Vagina (tissue), 2 donors: Measurements from ENCODE around the gene FHIT. TPM values are rescaled to one million over a fixed set of nuclear protein-coding genes. Genes with fewer than 3 reads are reported as not detected.

Experiments used
- DNase-seq, 2 donors: peaks; one replicate each; pipeline ENCODE4 v3.0.0-alpha.2; 2017; ENCODE audit errors: extremely low spot score in 2 of 2
- H3K27ac ChIP-seq: fragments of 200-600 bp; sonication (generic); one replicate; pipeline ENCODE4 v1.5.1; 2019
- H3K27me3 ChIP-seq: fragments of 200-600 bp; sonication (generic); one replicate; pipeline ENCODE4 v1.5.1; 2019
- H3K36me3 ChIP-seq, 2 donors: fragments of 200-600 bp; sonication (generic); one replicate each; pipeline ENCODE4 v1.5.1; 2017 to 2019
- H3K4me1 ChIP-seq: fragments of 200-600 bp; sonication (generic); one replicate; pipeline ENCODE4 v1.5.1; 2019
- H3K4me3 ChIP-seq, 2 donors: fragments of 200-600 bp; sonication (generic); 1 replicate in 1 of 2; 2 replicates in 1 of 2; pipeline ENCODE4 v1.5.1; 2016 to 2019
- H3K9me3 ChIP-seq: fragments of 200-600 bp; sonication (generic); one replicate; pipeline ENCODE4 v1.5.1; 2019
- POLR2A ChIP-seq, 2 donors: fragments of 450-650 bp; IDR thresholded peaks; one replicate each; pipeline ENCODE4 v1.6.1; 2017; ENCODE audit warnings: antibody characterized with exemption in 2 of 2, mild to moderate bottlenecking in 2 of 2, moderate library complexity in 2 of 2
- POLR2AphosphoS5 ChIP-seq, 2 donors: sonication (generic); formaldehyde crosslinking; IDR thresholded peaks; one replicate each; pipeline ENCODE4 v1.9.0; 2017; ENCODE audit warnings: antibody characterized with exemption in 2 of 2, mild to moderate bottlenecking in 2 of 2, low read depth in 1 of 2; ENCODE audit not compliant: insufficient read depth in 1 of 2
- intact Hi-C: fragments of 100-400 bp; cut with DNase I; formaldehyde crosslinking; loops from one replicate; pipeline ENCODE4 v1.15.1; 2023
- total RNA-seq: library from RNA; depleted of rRNA; stranded (reverse); fragments of >200 nt; gene quantifications from one replicate; pipeline ENCODE4 v1.2.3, GENCODE V29; 2016
- TF ChIP-seq, protein P1 (sequence below), 3 experiments: fragments of 450-650 bp in 2 of 3; fragments of 200-600 bp in 1 of 3; sonication (generic) in 1 of 3; IDR thresholded peaks; one replicate each; pipeline ENCODE4 v1.5.1; 2017 to 2019; ENCODE audit warnings: antibody characterized with exemption in 3 of 3, mild to moderate bottlenecking in 2 of 3, moderate library complexity in 2 of 3

The FHIT gene
- total RNA-seq, 1 donor from 2014 or later = 7.9 TPM

DNA sequence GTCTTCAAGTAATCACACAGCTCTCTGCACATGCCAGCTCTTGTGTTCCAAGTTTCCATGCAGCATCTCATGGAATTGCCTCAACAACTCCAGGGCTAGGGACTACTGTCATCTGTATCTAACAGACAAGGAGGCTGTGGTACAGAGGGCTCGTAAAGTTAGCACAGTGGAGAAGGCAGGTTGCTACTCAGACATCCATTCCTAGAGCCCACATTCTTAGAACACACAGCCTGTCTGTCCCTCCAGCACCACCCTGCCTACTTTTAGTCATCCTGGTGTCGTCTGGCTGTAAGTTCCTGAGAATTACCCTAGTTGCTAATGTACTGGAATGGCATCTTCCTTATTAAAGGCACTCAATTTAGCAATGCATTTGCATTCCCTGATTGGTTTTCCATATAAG, 862.5 kb downstream of the FHIT start:
- Histone ChIP-seq H3K9me3 (no peaks in the 10 kb centered on the region), H3K36me3 (no peaks in the 10 kb centered on the region)
- TF ChIP-seq POLR2A (IDR thresholded peaks at IDR 0.05) = no peak
- no peak for TF ChIP-seq POLR2AphosphoS5 (IDR thresholded peaks at IDR 0.05; ENCODE audit: insufficient read depth in 1 of 2, low read depth in 1 of 2)

GRCh38 chr3:60386306-60386705, 864.9 kb downstream of the FHIT start:
- DNase-seq = no peak
- H3K27me3 ChIP-seq = no peaks in the 10 kb centered on the region
- no peaks in the 10 kb centered on the region for H3K36me3 ChIP-seq
- TF ChIP-seq POLR2AphosphoS5 (IDR thresholded peaks at IDR 0.05; ENCODE audit: insufficient read depth in 1 of 2, low read depth in 1 of 2) (no peak), POLR2A (IDR thresholded peaks at IDR 0.05) (no peak)
- TF ChIP-seq, protein P1, sequence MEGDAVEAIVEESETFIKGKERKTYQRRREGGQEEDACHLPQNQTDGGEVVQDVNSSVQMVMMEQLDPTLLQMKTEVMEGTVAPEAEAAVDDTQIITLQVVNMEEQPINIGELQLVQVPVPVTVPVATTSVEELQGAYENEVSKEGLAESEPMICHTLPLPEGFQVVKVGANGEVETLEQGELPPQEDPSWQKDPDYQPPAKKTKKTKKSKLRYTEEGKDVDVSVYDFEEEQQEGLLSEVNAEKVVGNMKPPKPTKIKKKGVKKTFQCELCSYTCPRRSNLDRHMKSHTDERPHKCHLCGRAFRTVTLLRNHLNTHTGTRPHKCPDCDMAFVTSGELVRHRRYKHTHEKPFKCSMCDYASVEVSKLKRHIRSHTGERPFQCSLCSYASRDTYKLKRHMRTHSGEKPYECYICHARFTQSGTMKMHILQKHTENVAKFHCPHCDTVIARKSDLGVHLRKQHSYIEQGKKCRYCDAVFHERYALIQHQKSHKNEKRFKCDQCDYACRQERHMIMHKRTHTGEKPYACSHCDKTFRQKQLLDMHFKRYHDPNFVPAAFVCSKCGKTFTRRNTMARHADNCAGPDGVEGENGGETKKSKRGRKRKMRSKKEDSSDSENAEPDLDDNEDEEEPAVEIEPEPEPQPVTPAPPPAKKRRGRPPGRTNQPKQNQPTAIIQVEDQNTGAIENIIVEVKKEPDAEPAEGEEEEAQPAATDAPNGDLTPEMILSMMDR (IDR thresholded peaks at IDR 0.05) = no peak
- H3K4me1 ChIP-seq = no peaks in the 10 kb centered on the region
- intact Hi-C loops = no loop called here
- H3K27ac ChIP-seq = no peak overlapping the region
- no peak overlapping the region for H3K4me3 ChIP-seq
- H3K9me3 ChIP-seq = no peaks in the 10 kb centered on the region

More for the DNA sequence above, 862.5 kb downstream of the FHIT start:
- H3K27me3 ChIP-seq = no peaks in the 10 kb centered on the region
- no peaks in the 10 kb centered on the region for H3K4me1 ChIP-seq
- H3K27ac ChIP-seq = no peak overlapping the region
- intact Hi-C loops = no loop called here
- DNase-seq = no peak
- H3K4me3 ChIP-seq = no peak overlapping the region

DNA sequence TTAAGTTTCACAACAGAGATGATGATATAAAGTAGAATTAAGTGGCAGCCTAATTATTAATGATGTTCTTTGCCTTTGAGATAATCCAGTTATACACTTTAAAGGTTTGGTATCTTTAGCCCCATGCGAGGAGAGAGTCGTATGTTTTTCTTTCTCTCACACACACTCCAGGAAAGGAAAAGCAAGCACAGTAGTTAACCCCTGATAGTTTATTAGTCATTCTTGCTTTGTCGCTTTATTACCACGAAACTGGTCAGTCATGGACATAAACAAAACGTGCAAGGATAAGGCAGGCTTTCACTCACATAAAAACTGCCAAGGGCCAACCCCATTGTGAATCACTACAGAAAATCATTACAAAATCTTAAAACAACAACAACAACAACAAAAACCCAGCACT, 866.9 kb downstream of the FHIT start:
- DNase-seq = no peak
- no peaks in the 10 kb centered on the region for H3K9me3 ChIP-seq
- H3K4me3 ChIP-seq = no peak overlapping the region
- intact Hi-C loops = no loop called here
- no peak for TF ChIP-seq POLR2A (IDR thresholded peaks at IDR 0.05)
- TF ChIP-seq POLR2AphosphoS5 (IDR thresholded peaks at IDR 0.05; ENCODE audit: insufficient read depth in 1 of 2, low read depth in 1 of 2) = no peak
- TF ChIP-seq, protein P1 (IDR thresholded peaks at IDR 0.05) = no peak
- H3K36me3 ChIP-seq = no peaks in the 10 kb centered on the region
- no peak overlapping the region for H3K27ac ChIP-seq
- no peaks in the 10 kb centered on the region for H3K27me3 ChIP-seq
- no peaks in the 10 kb centered on the region for H3K4me1 ChIP-seq

DNA sequence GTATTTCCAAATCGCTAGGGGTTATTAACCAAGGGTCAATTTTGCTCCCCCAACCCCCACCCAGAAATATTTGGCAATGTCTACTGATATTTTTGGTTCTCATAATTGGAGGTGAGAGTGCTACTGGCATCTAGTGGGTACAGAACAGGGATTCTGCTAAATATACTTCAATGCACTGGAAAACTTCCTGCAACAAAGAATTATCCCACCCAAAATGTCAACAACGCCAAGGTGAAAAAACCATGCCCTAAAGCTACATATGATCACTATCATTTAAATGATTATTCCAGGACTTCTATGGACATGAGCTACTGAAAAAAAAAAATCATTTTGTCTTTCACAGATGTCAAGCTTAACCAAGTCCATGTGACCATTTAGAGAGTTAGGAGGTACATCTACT, 867.9 kb downstream of the FHIT start:
- DNase-seq = no peak
- no peaks in the 10 kb centered on the region for H3K36me3 ChIP-seq
- TF ChIP-seq POLR2A (IDR thresholded peaks at IDR 0.05) (no peak), POLR2AphosphoS5 (IDR thresholded peaks at IDR 0.05; ENCODE audit: insufficient read depth in 1 of 2, low read depth in 1 of 2) (no peak)
- TF ChIP-seq, protein P1 (IDR thresholded peaks at IDR 0.05) = no peak
- no peak overlapping the region for H3K4me3 ChIP-seq
- H3K27ac ChIP-seq = no peak overlapping the region
- no peaks in the 10 kb centered on the region for H3K9me3 ChIP-seq
- intact Hi-C loops = no loop called here
- H3K27me3 ChIP-seq = no peaks in the 10 kb centered on the region
- H3K4me1 ChIP-seq = no peaks in the 10 kb centered on the region

DNA sequence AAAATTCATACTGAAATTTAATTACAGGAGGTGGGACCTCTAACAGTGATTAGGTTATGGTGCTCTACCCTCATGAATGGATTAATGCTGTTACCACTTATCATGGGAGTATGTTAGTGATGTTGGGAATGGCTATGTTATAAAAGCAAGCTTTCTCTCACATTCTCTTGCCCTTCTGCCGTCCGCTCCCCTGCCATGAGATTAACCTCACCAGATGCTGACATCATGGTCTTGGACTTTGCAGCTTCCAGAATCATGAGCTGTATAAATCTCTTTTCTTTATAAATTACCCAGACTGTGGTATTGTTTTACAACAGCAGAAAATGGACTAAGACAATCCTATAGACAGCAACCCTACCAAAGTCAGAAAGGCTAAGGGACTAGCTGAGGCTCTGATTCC, 884.8 kb downstream of the FHIT start:
- Histone ChIP-seq H3K36me3 (no peaks in the 10 kb centered on the region), H3K4me3 (no peak overlapping the region), H3K27me3 (no peaks in the 10 kb centered on the region), H3K4me1 (no peaks in the 10 kb centered on the region), H3K9me3 (no peaks in the 10 kb centered on the region), H3K27ac (no peak overlapping the region)
- intact Hi-C loops = no loop called here
- no peak for TF ChIP-seq POLR2A (IDR thresholded peaks at IDR 0.05)
- no peak for DNase-seq

GRCh38 chr3:60365360-60365759, 885.9 kb downstream of the FHIT start:
- no peak overlapping the region for H3K4me3 ChIP-seq
- intact Hi-C loops = no loop called here
- DNase-seq = no peak
- H3K36me3 ChIP-seq = no peaks in the 10 kb centered on the region
- H3K27me3 ChIP-seq = no peaks in the 10 kb centered on the region
- H3K4me1 ChIP-seq = no peaks in the 10 kb centered on the region
- TF ChIP-seq POLR2A (IDR thresholded peaks at IDR 0.05) = no peak
- TF ChIP-seq POLR2AphosphoS5 (IDR thresholded peaks at IDR 0.05; ENCODE audit: insufficient read depth in 1 of 2, low read depth in 1 of 2) = no peak
- TF ChIP-seq, protein P1 (IDR thresholded peaks at IDR 0.05) = no peak
- no peaks in the 10 kb centered on the region for H3K9me3 ChIP-seq
- H3K27ac ChIP-seq = no peak overlapping the region
